ENCODE results near the gene KMT2D. TPM values are rescaled to one million over a fixed set of nuclear protein-coding genes. Genes with fewer than 3 reads are reported as not detected.

KMT2D gene
- total and polyA plus RNA-seq, 10 of the 15 experiments (the other 5 are each of a cell fraction or from before 2014, with no cell fraction given), result 0.51 to 71.5 (median 10.4) TPM

DNA sequence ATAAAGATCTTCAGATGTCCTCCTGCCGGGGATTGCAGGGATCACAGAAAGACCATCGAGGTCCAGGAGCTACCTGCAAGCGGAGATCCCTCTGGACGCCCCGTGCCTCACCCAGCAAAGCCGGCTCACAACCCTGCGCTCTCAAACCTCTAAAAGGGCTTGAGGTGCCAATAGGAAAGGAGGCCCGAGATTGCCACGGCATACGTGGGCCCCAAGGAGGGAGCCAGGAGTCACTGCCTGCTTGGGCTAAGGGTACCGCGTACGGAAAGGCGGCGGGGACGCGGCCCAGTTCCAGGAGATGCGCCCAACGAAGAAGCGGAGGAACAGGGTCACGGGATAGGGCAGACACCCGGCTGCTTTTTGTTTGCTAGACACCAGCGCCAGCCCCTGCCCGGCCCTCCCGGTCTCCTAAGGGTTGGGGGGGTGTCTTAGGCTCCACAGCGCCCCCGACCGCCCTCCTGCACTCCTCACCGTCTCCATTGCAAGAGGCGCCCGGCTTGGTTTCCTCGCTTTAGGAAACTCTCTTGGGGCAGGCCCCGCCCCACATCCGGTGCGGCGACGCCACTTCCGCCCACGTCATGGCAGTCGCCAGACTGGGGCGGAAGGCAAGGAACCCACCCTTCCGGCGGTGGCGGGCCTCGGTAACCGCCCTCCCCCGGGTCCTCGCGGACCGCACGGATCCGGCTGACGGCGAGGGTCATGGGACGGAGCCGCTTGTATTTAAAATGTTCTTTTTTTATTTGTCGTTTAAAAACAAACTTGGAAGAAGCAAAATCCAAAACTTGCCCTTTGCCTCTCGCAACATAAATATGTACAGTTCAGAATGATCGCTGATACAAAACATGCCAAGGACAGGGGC, 42.1 kb downstream of the KMT2D start, which contains the start of gene PRKAG1 (continued):
- TF ChIP-seq, protein P1, sequence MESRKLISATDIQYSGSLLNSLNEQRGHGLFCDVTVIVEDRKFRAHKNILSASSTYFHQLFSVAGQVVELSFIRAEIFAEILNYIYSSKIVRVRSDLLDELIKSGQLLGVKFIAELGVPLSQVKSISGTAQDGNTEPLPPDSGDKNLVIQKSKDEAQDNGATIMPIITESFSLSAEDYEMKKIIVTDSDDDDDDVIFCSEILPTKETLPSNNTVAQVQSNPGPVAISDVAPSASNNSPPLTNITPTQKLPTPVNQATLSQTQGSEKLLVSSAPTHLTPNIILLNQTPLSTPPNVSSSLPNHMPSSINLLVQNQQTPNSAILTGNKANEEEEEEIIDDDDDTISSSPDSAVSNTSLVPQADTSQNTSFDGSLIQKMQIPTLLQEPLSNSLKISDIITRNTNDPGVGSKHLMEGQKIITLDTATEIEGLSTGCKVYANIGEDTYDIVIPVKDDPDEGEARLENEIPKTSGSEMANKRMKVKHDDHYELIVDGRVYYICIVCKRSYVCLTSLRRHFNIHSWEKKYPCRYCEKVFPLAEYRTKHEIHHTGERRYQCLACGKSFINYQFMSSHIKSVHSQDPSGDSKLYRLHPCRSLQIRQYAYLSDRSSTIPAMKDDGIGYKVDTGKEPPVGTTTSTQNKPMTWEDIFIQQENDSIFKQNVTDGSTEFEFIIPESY (IDR thresholded peaks at IDR 0.05), result no peak
- TF ChIP-seq, protein P2, sequence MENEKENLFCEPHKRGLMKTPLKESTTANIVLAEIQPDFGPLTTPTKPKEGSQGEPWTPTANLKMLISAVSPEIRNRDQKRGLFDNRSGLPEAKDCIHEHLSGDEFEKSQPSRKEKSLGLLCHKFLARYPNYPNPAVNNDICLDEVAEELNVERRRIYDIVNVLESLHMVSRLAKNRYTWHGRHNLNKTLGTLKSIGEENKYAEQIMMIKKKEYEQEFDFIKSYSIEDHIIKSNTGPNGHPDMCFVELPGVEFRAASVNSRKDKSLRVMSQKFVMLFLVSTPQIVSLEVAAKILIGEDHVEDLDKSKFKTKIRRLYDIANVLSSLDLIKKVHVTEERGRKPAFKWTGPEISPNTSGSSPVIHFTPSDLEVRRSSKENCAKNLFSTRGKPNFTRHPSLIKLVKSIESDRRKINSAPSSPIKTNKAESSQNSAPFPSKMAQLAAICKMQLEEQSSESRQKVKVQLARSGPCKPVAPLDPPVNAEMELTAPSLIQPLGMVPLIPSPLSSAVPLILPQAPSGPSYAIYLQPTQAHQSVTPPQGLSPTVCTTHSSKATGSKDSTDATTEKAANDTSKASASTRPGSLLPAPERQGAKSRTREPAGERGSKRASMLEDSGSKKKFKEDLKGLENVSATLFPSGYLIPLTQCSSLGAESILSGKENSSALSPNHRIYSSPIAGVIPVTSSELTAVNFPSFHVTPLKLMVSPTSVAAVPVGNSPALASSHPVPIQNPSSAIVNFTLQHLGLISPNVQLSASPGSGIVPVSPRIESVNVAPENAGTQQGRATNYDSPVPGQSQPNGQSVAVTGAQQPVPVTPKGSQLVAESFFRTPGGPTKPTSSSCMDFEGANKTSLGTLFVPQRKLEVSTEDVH (IDR thresholded peaks at IDR 0.05; ENCODE audit: low read depth, partially characterized antibody), result peak; percentile 75
- TF ChIP-seq, protein P3, sequence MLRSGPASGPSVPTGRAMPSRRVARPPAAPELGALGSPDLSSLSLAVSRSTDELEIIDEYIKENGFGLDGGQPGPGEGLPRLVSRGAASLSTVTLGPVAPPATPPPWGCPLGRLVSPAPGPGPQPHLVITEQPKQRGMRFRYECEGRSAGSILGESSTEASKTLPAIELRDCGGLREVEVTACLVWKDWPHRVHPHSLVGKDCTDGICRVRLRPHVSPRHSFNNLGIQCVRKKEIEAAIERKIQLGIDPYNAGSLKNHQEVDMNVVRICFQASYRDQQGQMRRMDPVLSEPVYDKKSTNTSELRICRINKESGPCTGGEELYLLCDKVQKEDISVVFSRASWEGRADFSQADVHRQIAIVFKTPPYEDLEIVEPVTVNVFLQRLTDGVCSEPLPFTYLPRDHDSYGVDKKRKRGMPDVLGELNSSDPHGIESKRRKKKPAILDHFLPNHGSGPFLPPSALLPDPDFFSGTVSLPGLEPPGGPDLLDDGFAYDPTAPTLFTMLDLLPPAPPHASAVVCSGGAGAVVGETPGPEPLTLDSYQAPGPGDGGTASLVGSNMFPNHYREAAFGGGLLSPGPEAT (IDR thresholded peaks at IDR 0.05; ENCODE audit: low read depth), result peak; percentile 67
- TF ChIP-seq BCL3 (IDR thresholded peaks at IDR 0.05; ENCODE audit: borderline replicate concordance, insufficient read depth, low read depth, low read length, poor library complexity, severe bottlenecking) (peak; percentile 74), SRF (IDR thresholded peaks at IDR 0.05; ENCODE audit: low read depth in 2 of 2, low read length in 2 of 2) (0 out of 4 replicates have a peak, but pooled peaks have one; percentile 11 to 17), SKIL (IDR thresholded peaks at IDR 0.05; ENCODE audit: low read depth, poor library complexity, severe bottlenecking) (peak; percentile 25), CREM (IDR thresholded peaks at IDR 0.05; ENCODE audit: low read depth) (peak; percentile 95), PML (IDR thresholded peaks at IDR 0.05; ENCODE audit: low read length) (peak; percentile 90), SREBF1 (IDR thresholded peaks at IDR 0.05; ENCODE audit: low read length) (peak; percentile 43; the same call in 1 of the 2 replicates), POLR2AphosphoS5 (IDR thresholded peaks at IDR 0.05; ENCODE audit: low read length) (peak; percentile 97), ESRRA (IDR thresholded peaks at IDR 0.05; ENCODE audit: low read length) (no peak), TCF12 (IDR thresholded peaks at IDR 0.05; ENCODE audit: low read depth, low read length) (peak; percentile 52; the same call in 1 of the 2 replicates), IRF3 (IDR thresholded peaks at IDR 0.05) (no peak)

Measured in GM12878 (cell line).